H9 (cell line): ENCODE results near the gene B3GLCT. TPM values are rescaled to one million over a fixed set of nuclear protein-coding genes. Genes with fewer than 3 reads are reported as not detected.

Source experiments
- DNase-seq: peaks from one replicate; pipeline ENCODE4 v3.0.0-alpha.2; 2017
- H2AFZ ChIP-seq: one replicate; pipeline ENCODE4 v1.6.1; 2013; ENCODE audit warnings: mild to moderate bottlenecking, low read length, control low read depth, moderate library complexity
- H2AK5ac ChIP-seq: 2 replicates; pipeline ENCODE4 v1.6.1; 2013; ENCODE audit warnings: low read length, control low read depth, mixed read lengths; ENCODE audit not compliant: insufficient read length
- H2BK120ac ChIP-seq: one replicate; pipeline ENCODE4 v1.6.1; 2013; ENCODE audit warnings: low read depth, mild to moderate bottlenecking, low read length, control low read depth, inconsistent platforms; ENCODE audit not compliant: poor library complexity, severe bottlenecking
- H2BK12ac ChIP-seq: 2 replicates; pipeline ENCODE4 v1.6.1; 2013; ENCODE audit warnings: low read length, control low read depth, mixed read lengths, low read depth; ENCODE audit not compliant: insufficient read length
- H2BK15ac ChIP-seq: 2 replicates; pipeline ENCODE4 v1.6.1; 2013; ENCODE audit warnings: low read depth, low read length, control low read depth
- H2BK20ac ChIP-seq: one replicate; pipeline ENCODE4 v1.6.1; 2013; ENCODE audit warnings: low read depth, mild to moderate bottlenecking, low read length, control low read depth, inconsistent platforms; ENCODE audit not compliant: poor library complexity, severe bottlenecking
- H2BK5ac ChIP-seq: 2 replicates; pipeline ENCODE4 v1.6.1; 2013; ENCODE audit warnings: low read length, control low read depth, mixed read lengths; ENCODE audit not compliant: insufficient read length
- H3K14ac ChIP-seq: 2 replicates; pipeline ENCODE4 v1.6.1; 2013; ENCODE audit warnings: low read length, control low read depth; ENCODE audit not compliant: insufficient read depth
- H3K18ac ChIP-seq: 2 replicates; pipeline ENCODE4 v1.6.1; 2013; ENCODE audit warnings: low read depth, mild to moderate bottlenecking, mixed read lengths, low read length, control low read depth; ENCODE audit not compliant: insufficient read length
- H3K23ac ChIP-seq: 2 replicates; pipeline ENCODE4 v1.6.1; 2013; ENCODE audit warnings: low read length, control low read depth, mixed read lengths, low read depth; ENCODE audit not compliant: insufficient read length
- H3K23me2 ChIP-seq: 2 replicates; pipeline ENCODE4 v1.6.1; 2013; ENCODE audit warnings: low read depth, mild to moderate bottlenecking, mixed read lengths, low read length, control low read depth; ENCODE audit not compliant: insufficient read length, poor library complexity, severe bottlenecking
- H3K27ac ChIP-seq: 2 replicates; pipeline ENCODE4 v1.5.1; 2013; ENCODE audit warnings: low read length, control low read depth, mixed read lengths, low read depth; ENCODE audit not compliant: insufficient read length
- H3K27me3 ChIP-seq: 2 replicates; pipeline ENCODE4 v1.6.1; 2013; ENCODE audit warnings: low read length, control low read depth, inconsistent platforms; ENCODE audit not compliant: insufficient read depth
- H3K4ac ChIP-seq: 2 replicates; pipeline ENCODE4 v1.6.1; 2013; ENCODE audit warnings: low read depth, mild to moderate bottlenecking, control low read depth, inconsistent platforms, low read length, moderate library complexity
- H3K4me1 ChIP-seq: 2 replicates; pipeline ENCODE4 v1.6.1; 2013; ENCODE audit warnings: low read length, control low read depth, inconsistent platforms; ENCODE audit not compliant: insufficient read depth
- H3K4me2 ChIP-seq: 2 replicates; pipeline ENCODE4 v1.6.1; 2013; ENCODE audit warnings: low read length, control low read depth, mixed read lengths; ENCODE audit not compliant: insufficient read length, insufficient read depth
- H3K56ac ChIP-seq: 2 replicates; pipeline ENCODE4 v1.6.1; 2013; ENCODE audit warnings: low read depth, mild to moderate bottlenecking, mixed read lengths, low read length, control low read depth; ENCODE audit not compliant: insufficient read length
- H3K79me1 ChIP-seq: 2 replicates; pipeline ENCODE4 v1.6.1; 2013; ENCODE audit warnings: low read depth, mild to moderate bottlenecking, moderate library complexity, low read length, control low read depth, inconsistent platforms; ENCODE audit not compliant: insufficient read depth, poor library complexity, severe bottlenecking
- H3K79me2 ChIP-seq: 2 replicates; pipeline ENCODE4 v1.6.1; 2013; ENCODE audit warnings: low read length, control low read depth, inconsistent platforms; ENCODE audit not compliant: insufficient read depth
- H3K9ac ChIP-seq: 2 replicates; pipeline ENCODE4 v1.6.1; 2013; ENCODE audit warnings: low read length, control low read depth, mixed read lengths; ENCODE audit not compliant: insufficient read length; ENCODE audit errors: extremely low read depth
- H3K9me3 ChIP-seq: one replicate; pipeline ENCODE4 v1.6.1; 2013; ENCODE audit warnings: low read depth, low read length, inconsistent platforms; ENCODE audit not compliant: control insufficient read depth
- H3T11ph ChIP-seq: one replicate; pipeline ENCODE4 v1.6.1; 2013; ENCODE audit warnings: mild to moderate bottlenecking, low read length, control low read depth, inconsistent platforms
- H4K20me1 ChIP-seq: one replicate; pipeline ENCODE4 v1.6.1; 2013; ENCODE audit not compliant: control insufficient read depth, insufficient read length, insufficient read depth
- H4K5ac ChIP-seq: 2 replicates; pipeline ENCODE4 v1.6.1; 2013; ENCODE audit warnings: low read depth, mild to moderate bottlenecking, mixed read lengths, low read length, control low read depth; ENCODE audit not compliant: insufficient read length
- H4K8ac ChIP-seq: replicated peaks from 2 replicates; pipeline ENCODE4 v1.6.1; 2013; ENCODE audit warnings: low read length, control low read depth, mixed read lengths, low read depth; ENCODE audit not compliant: insufficient read length
- H4K91ac ChIP-seq: 2 replicates; pipeline ENCODE4 v1.6.1; 2013; ENCODE audit warnings: low read depth, mild to moderate bottlenecking, moderate library complexity, mixed read lengths, low read length, control low read depth; ENCODE audit not compliant: insufficient read length
- H3K27ac Mint-ChIP-seq, 3 experiments: 2 replicates in 2 of 3; 3 replicates in 1 of 3; pipeline ENCODE4 v1.8.0; 2020 to 2021; ENCODE audit warnings: mixed read lengths in 3 of 3, mild to moderate bottlenecking in 1 of 3, moderate library complexity in 1 of 3
- H3K27me3 Mint-ChIP-seq: 2 replicates; pipeline ENCODE4 v1.8.0; 2021; ENCODE audit warnings: low read depth, mild to moderate bottlenecking, moderate library complexity, mixed read lengths
- H3K36me3 Mint-ChIP-seq, 3 experiments: 2 replicates in 2 of 3; 3 replicates in 1 of 3; pipeline ENCODE4 v1.8.0; 2020 to 2021; ENCODE audit warnings: low read depth in 3 of 3, mixed read lengths in 3 of 3; ENCODE audit not compliant: insufficient read depth in 1 of 3
- H3K4me1 Mint-ChIP-seq, 2 experiments: 2 replicates each; pipeline ENCODE4 v1.8.0; 2020; ENCODE audit warnings: mixed read lengths in 2 of 2
- H3K4me3 Mint-ChIP-seq, 2 experiments: 2 replicates in 1 of 2; 3 replicates in 1 of 2; pipeline ENCODE4 v1.8.0; 2020 to 2021; ENCODE audit warnings: mild to moderate bottlenecking in 2 of 2, mixed read lengths in 2 of 2, moderate library complexity in 1 of 2
- H3K9me3 Mint-ChIP-seq, 2 experiments: 2 replicates in 1 of 2; 3 replicates in 1 of 2; pipeline ENCODE4 v1.8.0; 2020; ENCODE audit warnings: mild to moderate bottlenecking in 2 of 2, mixed read lengths in 2 of 2, moderate library complexity in 1 of 2
- WGBS: extraction: QIAGEN DNeasy Blood & Tissue Kit; methylation state at CpG from one replicate; pipeline ENCODE4 v1.1.7; 2013; ENCODE audit warnings: missing lambda C conversion rate, low lambda C conversion rate, mixed read lengths; ENCODE audit not compliant: insufficient read length; ENCODE audit errors: extremely low coverage; 5-methylcytosine and 5-hydroxymethylcytosine counted together
- total RNA-seq: library from RNA; stranded (reverse); gene quantifications from 2 replicates; pipeline ENCODE4 v1.2.1, GENCODE V29; 2021
- TF ChIP-seq, protein P1 (sequence below): fragments of 200-600 bp; sonication (generic); conservative IDR thresholded peaks from 3 replicates; pipeline ENCODE4 v1.8.0; 2021; ENCODE audit warnings: antibody characterized with exemption, mild to moderate bottlenecking

Gene B3GLCT
- total RNA-seq, 1 experiment from 2014 or later = 5.4 TPM

GRCh38 chr13:31154939-31155338 lies 44.8 kb upstream of the B3GLCT start:
- no peaks in the 10 kb centered on the region for H3K4me1 ChIP-seq
- H3K23ac ChIP-seq = no peak overlapping the region
- DNase-seq = no peak
- no CpG with 5 or more reads among the region's 2 CpGs for WGBS
- TF ChIP-seq, protein P1, sequence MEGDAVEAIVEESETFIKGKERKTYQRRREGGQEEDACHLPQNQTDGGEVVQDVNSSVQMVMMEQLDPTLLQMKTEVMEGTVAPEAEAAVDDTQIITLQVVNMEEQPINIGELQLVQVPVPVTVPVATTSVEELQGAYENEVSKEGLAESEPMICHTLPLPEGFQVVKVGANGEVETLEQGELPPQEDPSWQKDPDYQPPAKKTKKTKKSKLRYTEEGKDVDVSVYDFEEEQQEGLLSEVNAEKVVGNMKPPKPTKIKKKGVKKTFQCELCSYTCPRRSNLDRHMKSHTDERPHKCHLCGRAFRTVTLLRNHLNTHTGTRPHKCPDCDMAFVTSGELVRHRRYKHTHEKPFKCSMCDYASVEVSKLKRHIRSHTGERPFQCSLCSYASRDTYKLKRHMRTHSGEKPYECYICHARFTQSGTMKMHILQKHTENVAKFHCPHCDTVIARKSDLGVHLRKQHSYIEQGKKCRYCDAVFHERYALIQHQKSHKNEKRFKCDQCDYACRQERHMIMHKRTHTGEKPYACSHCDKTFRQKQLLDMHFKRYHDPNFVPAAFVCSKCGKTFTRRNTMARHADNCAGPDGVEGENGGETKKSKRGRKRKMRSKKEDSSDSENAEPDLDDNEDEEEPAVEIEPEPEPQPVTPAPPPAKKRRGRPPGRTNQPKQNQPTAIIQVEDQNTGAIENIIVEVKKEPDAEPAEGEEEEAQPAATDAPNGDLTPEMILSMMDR = no peak
- no peak overlapping the region for H4K91ac ChIP-seq
- no peak overlapping the region for H3K9ac ChIP-seq
- Mint-ChIP-seq H3K4me1 (peaks cover 10 to 11% of the 10 kb centered on the region in 2 experiments), H3K36me3 (peaks cover 38 to 76% (median 53%) of the 10 kb centered on the region in 3 experiments; a peak in 6 of 7 replicates), H3K27me3 (no peaks in the 10 kb centered on the region), H3K9me3 (no peaks in the 10 kb centered on the region), H3K27ac (peak overlapping the region in 1 of 3 experiments; percentile 34; a peak in 1 of 7 replicates), H3K4me3 (no peak overlapping the region)
- no peak overlapping the region for H3K56ac ChIP-seq
- no peak overlapping the region for H4K5ac ChIP-seq
- no peak overlapping the region for H3T11ph ChIP-seq
- H3K4me2 ChIP-seq = no peak overlapping the region
- no peaks in the 10 kb centered on the region for H3K27me3 ChIP-seq
- peaks cover 6% of the 10 kb centered on the region; the same call in 1 of the 2 replicates for H3K79me2 ChIP-seq
- H2BK12ac ChIP-seq = no peak overlapping the region
- H3K23me2 ChIP-seq = no peaks in the 10 kb centered on the region
- no peak overlapping the region for H2BK120ac ChIP-seq
- no peak overlapping the region for H4K8ac ChIP-seq
- no peak overlapping the region for H3K18ac ChIP-seq
- H3K79me1 ChIP-seq = no peaks in the 10 kb centered on the region
- H2AK5ac ChIP-seq = no peak overlapping the region
- H3K14ac ChIP-seq = no peak overlapping the region
- no peak overlapping the region for H3K27ac ChIP-seq
- no peak overlapping the region for H2BK15ac ChIP-seq
- no peaks in the 10 kb centered on the region for H3K9me3 ChIP-seq
- no peak overlapping the region for H2AFZ ChIP-seq
- no peak overlapping the region for H2BK20ac ChIP-seq
- H2BK5ac ChIP-seq = no peak overlapping the region
- no peak overlapping the region for H3K4ac ChIP-seq
- no peaks in the 10 kb centered on the region for H4K20me1 ChIP-seq
